GM19035 (cell line): ENCODE measurements around the gene SYAP1.
"Not testable (repeated sequence)": the region's sequence is repeated elsewhere in the genome, so short reads cannot be mapped to it uniquely, and the experiment has no call there.

Experiments
- ATAC-seq: cut with Tn5 transposase; IDR thresholded peaks from one replicate; pipeline ENCODE4 v1.9.1; 2021; ENCODE audit not compliant: unreplicated experiment

The SYAP1 gene, protein sequence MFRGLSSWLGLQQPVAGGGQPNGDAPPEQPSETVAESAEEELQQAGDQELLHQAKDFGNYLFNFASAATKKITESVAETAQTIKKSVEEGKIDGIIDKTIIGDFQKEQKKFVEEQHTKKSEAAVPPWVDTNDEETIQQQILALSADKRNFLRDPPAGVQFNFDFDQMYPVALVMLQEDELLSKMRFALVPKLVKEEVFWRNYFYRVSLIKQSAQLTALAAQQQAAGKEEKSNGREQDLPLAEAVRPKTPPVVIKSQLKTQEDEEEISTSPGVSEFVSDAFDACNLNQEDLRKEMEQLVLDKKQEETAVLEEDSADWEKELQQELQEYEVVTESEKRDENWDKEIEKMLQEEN

DNA sequence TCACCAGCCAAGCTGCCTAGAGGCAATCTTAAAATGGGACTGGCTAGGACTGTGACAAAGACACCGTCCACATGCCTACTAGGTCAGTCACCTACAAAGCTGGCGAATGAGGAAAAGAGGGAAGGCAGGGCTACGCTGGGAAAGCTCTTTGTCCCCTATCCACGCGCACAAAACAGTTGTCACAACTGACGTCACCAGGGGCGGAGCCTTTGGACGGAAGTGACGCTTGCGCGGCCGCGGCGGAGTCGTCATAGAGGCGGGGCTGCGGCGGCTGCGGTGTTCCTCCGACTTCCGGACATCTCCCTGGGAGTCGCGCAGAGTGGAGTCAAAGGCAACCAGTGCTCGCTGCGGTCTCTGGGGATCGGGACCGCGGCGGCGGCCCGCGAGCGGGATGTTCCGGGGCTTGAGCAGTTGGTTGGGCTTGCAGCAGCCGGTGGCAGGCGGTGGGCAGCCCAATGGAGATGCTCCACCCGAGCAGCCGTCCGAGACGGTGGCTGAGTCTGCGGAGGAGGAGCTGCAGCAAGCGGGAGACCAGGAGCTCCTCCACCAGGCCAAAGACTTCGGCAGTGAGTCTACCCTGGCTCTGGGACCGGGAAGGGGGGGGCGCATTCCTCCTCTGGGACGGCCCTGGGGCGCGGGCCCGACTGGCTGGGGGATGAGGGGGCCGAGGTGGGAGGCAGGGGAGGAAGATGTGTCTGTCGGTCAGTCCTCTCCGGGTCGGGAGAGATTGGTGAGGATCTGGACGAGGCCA, at the start of gene SYAP1:
SYAP1 (plus strand) TSS at position 279 of the 751 bp plus-strand sequence; CDS start at position 392, 113 bp downstream.
- peak; percentile 99 for ATAC-seq

DNA sequence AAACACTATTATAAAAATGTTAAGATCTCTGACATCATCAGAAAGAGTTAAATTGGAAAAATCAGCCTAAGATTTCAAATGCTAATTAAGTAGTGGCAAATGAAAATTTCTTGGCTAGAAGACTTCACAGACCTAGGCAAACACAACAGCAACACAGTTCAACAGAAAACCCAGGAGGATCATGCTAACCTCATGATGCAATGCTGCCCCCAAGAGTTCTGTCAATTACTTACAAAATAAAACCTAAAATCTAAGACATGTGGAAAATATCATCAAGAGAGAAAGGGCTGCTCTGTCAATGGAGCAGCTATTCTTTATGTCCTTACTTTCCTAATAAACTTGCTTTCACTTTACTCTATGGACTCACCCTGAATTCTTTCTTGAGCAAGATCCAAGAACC, 48.4 kb upstream of the SYAP1 start:
- ATAC-seq, result no peak

DNA sequence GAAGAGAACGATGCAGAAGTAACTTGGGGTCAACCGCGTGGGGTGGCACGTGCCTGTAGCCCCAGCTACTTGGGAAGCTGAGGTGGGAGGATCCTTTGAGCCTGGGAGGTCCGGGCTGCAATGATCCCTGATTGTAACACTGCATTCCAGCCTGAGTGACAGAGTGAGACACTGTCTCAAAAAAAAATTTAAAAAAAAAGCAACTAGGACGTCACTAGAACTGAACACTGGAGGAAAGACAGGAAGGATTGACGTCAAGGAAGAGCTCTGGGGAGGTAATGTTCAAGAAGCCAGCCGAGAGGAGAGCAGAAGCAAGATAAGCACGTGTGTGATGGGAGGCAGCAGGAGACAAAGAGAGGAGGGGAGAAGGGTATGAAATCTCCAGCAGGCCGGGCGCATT, 40.7 kb upstream of the SYAP1 start:
- no peak for ATAC-seq

DNA sequence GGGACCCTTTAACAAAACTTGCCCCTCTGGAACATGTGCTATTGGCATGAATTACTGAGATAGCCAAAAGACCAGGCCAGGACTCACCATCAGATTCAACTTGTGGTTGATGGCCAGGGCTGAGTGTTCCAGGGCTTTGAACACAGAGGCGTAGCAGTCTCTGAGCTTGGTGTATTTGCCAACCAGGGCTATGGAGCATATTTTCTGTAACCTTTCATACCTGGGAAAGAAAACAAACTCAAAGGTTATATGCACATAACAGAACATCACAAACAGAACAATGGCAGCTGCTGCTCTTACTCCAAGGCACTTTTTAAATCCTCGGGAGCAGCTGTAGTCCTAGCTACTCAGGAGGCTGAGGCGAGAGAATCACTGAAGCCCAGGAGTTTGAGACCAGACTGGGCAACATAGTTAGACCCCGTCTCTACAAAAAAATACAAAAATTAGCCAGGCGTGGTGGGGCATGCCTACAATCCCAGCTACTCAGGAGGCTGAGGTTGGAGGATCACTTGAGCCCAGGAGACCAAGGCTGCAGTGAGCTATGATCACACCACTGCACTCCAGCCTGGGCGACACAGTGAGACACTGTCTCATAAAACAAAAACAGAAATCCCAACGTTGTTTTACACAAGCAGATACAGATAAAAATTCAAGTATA, 36.3 kb upstream of the SYAP1 start:
- ATAC-seq, result no peak

DNA sequence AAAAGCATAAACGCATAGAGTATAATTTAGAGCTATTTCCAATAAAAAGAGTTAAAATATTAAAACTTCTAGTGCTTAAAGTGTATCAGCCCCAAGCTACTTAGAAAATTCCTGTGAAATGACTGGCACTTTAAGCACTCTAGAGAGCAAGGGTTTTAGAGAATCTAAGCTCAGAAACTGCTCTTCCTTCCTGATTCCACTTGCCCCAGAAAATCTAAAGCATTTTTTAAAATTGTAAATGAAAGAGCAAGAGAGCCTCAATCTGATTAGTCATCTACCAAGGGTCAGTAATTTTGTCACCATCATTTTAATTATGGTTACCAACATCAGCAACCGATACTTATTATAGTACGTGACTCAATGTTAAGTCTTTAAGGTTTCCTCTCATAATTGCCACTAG, 31.9 kb upstream of the SYAP1 start:
- ATAC-seq, result no peak

DNA sequence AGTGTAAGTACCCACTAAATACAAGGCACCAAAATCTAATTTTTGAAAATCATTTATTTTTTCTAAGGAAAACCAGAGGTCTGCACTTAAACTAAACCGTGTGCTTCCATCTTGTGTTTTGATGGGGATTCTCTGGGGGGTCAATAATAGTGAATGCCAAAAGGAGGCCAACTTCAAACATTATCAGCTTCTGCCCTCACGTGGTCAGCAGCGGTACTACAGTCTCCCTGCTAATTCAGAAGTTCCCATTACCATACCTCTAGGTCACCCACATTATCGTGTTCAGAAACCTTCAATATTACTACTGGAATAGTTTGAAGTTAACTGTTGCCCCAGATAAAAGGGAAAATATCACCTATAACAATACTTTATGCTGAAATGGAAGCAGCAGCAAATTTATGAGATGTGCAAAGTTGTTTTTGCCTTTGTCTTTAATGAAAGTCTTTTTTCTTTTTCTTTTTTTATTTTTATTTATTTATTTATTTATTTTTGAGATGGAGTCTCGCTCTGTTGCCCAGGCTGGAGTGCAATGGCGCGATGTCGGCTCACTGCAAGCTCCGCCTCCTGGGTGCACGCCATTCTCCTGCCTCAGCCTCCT, 24.2 kb upstream of the SYAP1 start:
- no peak for ATAC-seq

DNA sequence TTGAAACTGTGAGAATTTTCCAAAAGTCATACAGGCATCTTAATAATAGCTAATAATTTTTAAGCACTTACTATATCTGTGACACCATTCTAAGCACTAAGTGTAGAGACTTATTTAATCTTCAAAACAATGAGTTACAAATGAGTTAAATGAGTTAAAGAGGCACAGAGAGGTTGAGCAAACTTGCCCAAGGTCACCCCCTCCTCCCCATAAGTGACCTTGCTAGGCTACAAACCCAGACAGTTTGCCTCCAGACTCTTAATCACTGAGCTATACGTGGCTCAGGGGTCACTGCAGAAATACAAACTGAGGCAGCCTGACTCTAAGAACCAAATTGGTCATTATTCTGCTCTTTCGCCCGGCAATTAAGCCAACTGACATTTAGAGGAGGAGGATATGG, 22.5 kb upstream of the SYAP1 start:
- no peak for ATAC-seq

DNA sequence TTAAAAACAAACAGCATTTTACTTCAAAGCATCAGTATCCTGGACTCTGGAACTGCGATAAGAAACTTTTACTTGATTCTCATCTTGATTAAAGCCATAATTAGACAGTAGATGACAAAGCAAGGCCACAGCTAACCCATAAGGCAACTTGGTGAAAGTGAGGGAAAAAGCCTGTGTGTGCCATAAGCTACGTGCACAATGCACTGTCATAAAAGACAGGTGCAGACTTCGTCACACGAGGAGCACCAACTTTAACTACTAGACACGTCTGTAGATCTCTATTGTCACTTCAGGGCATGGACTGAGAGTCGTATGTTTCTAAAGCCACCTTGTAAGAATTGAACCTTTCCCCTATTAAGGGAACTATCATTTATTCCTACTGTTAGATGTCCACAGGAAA, 20.0 kb upstream of the SYAP1 start:
- no peak for ATAC-seq

DNA sequence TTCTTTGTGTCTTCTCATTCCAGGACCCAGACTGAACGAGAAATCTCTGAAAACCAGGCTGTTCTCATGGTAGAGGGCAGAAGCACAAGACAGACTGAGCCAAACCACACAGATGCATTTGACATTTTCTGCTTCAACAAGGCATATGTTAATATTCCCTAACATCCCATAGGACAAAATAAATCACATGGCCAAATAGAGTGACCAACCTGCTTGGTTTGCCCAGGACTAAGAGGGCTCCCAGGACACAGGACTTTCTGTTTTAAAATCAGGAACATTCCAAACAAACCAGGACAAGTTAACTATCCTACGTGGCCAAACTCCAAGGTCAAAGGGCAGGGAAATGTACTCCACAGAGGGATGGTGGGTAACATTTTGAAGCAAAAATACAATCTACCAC, 18.7 kb upstream of the SYAP1 start:
- ATAC-seq, result no peak

DNA sequence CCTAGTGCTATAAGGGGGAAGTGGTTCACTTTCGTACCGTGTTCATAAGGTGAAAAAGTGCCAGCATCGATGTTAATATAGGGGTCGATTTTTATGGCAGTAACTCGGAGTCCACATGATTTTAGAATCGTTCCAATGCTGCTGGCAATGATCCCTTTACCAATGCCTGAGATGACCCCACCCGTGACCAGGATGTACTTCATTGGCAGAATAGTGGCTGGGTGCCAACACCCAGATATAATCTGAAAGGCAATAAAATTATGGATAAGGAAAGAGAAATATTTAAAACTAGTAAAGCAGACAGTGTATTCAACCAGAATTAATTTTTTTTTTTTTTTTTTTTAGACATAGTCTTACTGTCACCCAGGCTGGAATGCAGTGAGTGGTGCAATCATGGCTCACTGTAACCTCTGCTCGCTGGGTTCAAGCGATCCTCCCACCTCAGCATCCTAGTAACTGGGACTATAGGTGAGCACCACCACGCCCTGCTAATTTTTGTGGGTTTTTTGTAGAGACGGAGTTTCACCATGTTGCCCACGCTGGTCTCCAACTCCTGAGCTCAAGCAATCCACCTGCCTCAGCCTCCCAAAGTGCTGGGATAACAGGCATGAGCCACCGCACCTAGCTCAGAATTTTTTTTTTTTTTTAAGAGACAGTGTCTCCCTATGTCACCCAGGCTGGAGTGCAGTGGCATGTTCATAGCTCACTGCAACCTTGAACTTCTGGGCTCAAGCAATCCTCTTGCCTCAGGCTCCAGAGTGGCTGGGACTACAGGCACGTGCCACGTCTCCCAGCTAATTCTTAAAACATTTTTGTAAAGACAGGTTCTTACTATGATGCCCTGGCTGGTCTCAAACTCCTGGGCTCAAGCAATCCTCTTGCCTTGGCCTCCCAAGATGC, 16.5 kb upstream of the SYAP1 start:
- no peak for ATAC-seq

DNA sequence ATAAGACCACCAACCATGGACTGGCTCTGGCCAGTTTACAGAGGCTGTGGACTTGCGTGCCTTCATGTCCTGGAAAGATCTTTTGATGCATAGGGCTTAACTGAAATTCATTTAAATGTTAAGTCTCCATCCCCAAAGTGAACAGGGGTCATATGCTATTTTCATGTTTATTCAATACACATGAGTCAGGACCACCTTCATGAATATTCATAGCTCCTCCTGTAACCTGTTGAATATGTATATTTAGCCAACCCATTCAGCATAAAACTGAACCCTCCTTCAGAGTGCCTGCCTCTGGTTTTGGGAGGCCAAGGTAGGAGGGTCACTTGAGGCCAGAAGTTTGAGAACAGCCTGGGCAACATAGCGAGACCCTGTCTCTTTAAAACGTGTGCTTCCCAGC, 14.0 kb upstream of the SYAP1 start:
- ATAC-seq, result no peak

DNA sequence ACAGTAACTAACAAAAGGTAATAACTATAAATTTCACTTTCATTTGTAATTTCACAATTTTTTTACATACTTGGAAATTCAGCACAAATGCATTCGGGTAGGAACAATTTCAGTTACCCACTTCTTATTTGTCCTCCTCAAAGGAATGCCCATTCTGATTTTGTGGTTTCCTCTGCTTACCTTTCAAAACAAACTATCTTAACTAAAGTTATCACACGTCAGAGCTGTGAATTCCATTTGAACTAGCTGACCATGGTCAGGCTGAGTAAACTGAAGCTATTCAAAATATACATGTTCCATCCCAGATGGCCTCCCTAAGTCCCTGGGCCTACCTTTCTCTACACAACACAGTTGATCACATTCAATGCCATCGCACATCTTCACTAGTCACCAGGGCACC, 11.4 kb upstream of the SYAP1 start:
- ATAC-seq, result no peak

DNA sequence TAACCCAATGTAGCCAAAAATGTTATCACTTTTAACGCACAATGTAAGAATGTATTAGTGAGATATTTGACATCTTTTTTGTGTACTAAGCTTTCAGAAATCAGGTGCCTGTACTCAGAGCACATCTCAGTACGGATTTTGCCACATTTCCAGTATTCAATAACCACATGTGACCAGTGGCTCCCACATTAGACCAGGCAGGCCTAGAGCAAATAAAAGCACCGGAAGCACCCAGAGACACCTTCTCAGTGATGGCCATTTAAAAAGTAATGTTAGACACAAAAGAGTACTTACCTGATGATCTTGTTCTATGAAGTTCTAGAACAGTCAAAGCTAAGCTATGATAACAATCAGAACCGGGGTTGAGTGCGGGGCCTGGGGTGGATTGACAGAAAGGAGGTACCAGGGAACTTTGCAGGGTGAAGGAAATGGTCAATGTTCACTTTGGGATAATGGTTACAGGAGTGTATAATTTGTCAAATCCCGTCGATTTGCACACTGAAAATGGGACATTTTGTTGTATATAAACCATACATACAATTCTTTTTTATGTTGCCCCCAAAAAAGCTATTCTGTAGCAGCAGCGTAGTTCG, 8.1 kb upstream of the SYAP1 start:
- ATAC-seq, result no peak

DNA sequence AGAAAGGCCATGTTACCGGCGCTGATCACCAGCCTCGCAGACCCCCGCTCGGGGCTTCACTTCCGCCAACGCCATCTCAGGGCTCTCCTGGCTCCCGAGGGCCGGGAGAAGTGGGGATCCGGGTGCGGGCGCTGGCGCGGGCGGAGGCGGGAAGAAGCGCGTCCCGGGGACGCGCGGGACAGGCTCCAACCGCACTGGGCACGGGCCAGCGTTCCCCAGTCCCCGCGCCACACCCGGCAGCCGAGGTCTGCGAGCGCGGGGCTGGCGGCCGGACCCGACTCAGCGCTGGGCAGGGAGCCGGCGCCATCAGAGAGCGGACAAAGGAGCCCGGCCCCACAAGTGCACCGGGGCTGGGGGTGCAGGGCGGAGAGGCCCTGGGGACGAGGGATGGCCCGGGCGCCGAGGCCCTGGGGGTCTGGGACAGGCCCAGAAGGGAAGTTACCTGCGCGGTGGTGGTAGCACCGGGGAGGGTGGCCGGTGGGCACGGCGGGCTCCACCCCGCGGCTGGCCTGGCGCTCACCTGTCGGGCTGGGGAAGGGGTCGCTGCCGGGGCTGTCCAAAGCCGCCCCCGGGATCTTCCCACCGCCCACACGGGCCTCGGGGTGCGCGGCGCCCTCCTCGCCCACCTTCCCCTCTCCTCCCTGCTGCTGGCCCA, 7.4 kb upstream of the SYAP1 start:
- peak; percentile 46 for ATAC-seq

DNA sequence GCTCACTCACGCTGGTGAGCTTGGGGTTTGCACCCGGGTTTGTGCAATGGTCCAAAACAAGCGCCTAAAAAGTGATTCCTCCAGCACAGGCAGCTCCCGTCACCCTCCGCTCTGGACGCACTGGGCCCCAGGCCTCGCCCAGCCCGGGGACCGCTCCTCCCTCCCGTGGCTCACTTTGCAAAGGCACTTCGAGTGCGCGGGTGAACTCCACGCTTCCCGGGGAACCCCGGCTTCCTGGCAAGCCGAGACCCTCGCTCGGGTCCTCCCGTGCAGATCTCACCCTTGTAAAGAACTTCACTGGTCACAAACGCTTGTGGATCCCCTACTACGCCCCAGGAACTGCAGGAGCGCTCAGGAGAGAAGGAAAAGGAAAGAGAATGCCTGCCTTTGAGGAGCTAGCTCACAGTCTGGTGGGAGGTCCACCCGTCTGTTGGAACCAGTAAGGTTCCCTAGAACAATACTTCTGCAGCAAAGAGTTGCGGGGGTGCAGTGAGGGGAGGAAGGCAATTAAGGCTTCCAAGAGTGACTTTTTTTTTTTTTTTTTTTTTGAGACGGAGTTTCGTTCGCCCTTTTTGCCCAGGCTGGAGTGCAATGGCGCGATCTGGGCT, 6.8 kb upstream of the SYAP1 start, which contains the start of gene CTPS2:
CTPS2 (minus strand) TSS at position 122 of the 608 bp plus-strand sequence. CDS start 9,767 bp downstream, outside the sequence.
- ATAC-seq, result peak; percentile 80

DNA sequence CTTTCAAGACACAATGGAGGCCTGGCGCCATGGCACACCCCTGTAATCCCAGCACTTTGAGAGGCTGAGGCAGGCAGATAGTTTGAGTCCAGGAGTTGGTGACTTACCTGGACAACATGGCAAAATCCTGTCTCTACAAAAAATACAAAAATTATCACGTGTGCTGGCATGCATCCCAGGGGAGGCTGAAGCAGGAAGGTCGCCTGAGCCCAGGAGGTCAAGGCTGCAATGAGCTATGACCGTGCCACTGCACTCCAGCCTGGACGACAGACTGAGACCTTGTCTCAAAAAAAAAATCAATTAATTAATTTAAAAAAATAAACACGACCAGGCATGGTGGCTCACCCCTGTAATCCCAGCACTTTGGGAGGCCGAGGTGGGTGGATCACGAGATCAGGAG, 4.9 kb upstream of the SYAP1 start:
- ATAC-seq, result no peak

DNA sequence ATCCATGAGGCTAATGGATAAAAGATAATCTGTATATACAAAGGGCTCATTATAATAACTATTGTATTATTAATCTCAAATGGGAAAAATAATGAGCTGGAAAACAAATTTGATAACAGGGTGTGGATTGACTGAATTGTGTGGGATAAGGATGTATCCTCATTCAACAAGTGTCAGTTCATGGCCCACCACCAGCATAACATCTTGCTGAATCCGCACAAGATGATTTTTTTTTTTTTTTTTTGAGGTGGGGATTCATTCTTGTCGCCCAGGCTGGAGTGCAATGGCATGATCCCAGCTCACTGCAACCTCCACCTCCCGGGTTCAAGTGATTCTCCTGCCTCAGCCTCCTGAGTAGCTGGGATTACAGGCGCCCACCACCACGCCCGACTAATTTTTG, 3.8 kb upstream of the SYAP1 start:
- ATAC-seq, result not testable (repeated sequence)

DNA sequence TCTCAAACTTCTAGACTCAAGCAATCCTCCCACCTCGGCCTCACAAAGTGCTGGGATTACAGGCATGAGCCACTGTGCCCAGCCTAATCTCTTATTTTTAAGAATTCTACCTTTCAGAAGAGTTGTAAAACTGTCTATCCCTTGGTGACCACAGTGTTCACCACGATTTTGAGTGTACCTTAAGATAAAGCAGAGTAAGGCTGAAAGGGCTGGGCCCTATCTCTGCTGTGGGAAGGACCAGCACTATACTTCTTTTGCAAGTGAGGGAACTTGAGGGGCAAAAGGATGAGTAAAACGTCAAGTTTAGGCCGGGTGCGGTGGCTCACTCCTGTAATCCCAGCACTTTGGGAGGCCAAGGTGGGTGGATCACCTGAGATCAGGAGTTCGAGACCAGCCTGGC, 3.0 kb upstream of the SYAP1 start:
- not testable (repeated sequence) for ATAC-seq

DNA sequence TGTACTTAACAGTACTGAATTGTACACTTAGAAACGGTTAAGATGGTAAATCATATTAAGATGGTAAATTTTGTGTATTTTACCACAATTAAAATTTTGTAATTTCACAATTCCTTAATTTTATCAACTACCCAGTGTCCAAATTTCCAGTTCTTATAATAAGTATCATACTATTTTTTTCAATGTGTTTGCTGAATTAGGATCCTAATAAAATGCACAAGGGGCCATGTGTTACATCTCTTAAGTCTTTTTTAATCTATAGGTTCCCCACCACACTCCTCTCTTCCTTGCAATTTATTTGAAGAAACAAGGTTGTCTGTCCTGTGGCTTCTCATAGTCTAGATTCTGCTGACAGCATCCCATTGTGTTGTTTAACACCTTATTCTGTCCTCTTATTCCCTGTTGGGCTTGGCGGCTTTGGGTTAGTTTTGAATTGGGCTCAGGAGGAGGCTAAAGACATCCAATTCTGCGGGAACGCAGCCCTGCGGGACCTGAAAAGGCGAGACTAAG, 533 bp upstream of the SYAP1 start:
- ATAC-seq, result peak; percentile 42
